DND-41 (cell line): ENCODE results near the gene HIGD1A.

Experiments
- ATAC-seq: fragments of 200-7000 bp; cut with Tn5 transposase; 3 replicates; pipeline ENCODE4 v1.9.1; 2021; ENCODE audit warnings: low read depth; ENCODE audit not compliant: insufficient read depth
- DNase-seq: peaks from one replicate; pipeline ENCODE4 v3.0.0-alpha.2; 2020
- H2AFZ ChIP-seq: 2 replicates; pipeline ENCODE4 v1.6.0; 2012; ENCODE audit warnings: low read depth, low read length
- H3K27ac ChIP-seq: 2 replicates; pipeline ENCODE4 v1.5.1; 2012; ENCODE audit warnings: low read length, inconsistent platforms
- H3K27me3 ChIP-seq: fragments of 200-600 bp; sonication (generic); 2 replicates; pipeline ENCODE4 v1.6.0; 2012; ENCODE audit warnings: low read length, mild to moderate bottlenecking, inconsistent platforms; ENCODE audit not compliant: insufficient read depth, poor library complexity
- H3K36me3 ChIP-seq: 2 replicates; pipeline ENCODE4 v1.5.1; 2012; ENCODE audit warnings: low read length, inconsistent platforms; ENCODE audit not compliant: insufficient read depth
- H3K4me1 ChIP-seq: 2 replicates; pipeline ENCODE4 v1.5.1; 2012; ENCODE audit warnings: mild to moderate bottlenecking, low read length; ENCODE audit not compliant: insufficient read depth
- H3K4me2 ChIP-seq: 2 replicates; pipeline ENCODE4 v1.6.0; 2012; ENCODE audit warnings: mild to moderate bottlenecking, moderate library complexity, low read length, inconsistent platforms; ENCODE audit not compliant: insufficient read depth
- H3K4me3 ChIP-seq, 2 experiments: fragments of 200-600 bp in 1 of 2; shearing (Covaris generic) in 1 of 2; 2 replicates each; pipeline ENCODE4 v1.5.1; 2012 to 2016; ENCODE audit warnings: inconsistent platforms in 2 of 2, low read length in 2 of 2, mild to moderate bottlenecking in 2 of 2, low read depth in 1 of 2, moderate library complexity in 1 of 2
- H3K79me2 ChIP-seq: 2 replicates; pipeline ENCODE4 v1.6.0; 2012; ENCODE audit warnings: low read length, inconsistent platforms; ENCODE audit not compliant: insufficient read depth
- H3K9ac ChIP-seq: 2 replicates; pipeline ENCODE4 v1.6.0; 2012; ENCODE audit warnings: low read depth, mild to moderate bottlenecking, inconsistent platforms, low read length, moderate library complexity
- H3K9me3 ChIP-seq: 2 replicates; pipeline ENCODE4 v1.5.1; 2012; ENCODE audit warnings: low read length, moderate library complexity, mild to moderate bottlenecking, inconsistent platforms; ENCODE audit not compliant: insufficient read depth, severe bottlenecking
- H4K20me1 ChIP-seq: 2 replicates; pipeline ENCODE4 v1.6.0; 2012; ENCODE audit warnings: low read length; ENCODE audit not compliant: insufficient read depth
- EZH2 ChIP-seq: IDR thresholded peaks from 3 replicates; pipeline ENCODE4 v1.6.1; 2012; ENCODE audit warnings: borderline replicate concordance, low read depth, mild to moderate bottlenecking, moderate library complexity, low read length, inconsistent platforms; ENCODE audit not compliant: severe bottlenecking
- TF ChIP-seq, protein P1 (sequence below): IDR thresholded peaks from 2 replicates; pipeline ENCODE4 v1.5.1; 2012; ENCODE audit warnings: borderline replicate concordance, low read length, moderate library complexity, mild to moderate bottlenecking; ENCODE audit not compliant: poor library complexity, severe bottlenecking; ENCODE audit errors: extremely low read depth

The HIGD1A gene

GRCh38 chr3:42852441-42852840, 48.2 kb upstream of the HIGD1A start:
- no peaks in the 10 kb centered on the region for H4K20me1 ChIP-seq
- no peak overlapping the region for H2AFZ ChIP-seq
- no peak overlapping the region for H3K4me3 ChIP-seq
- no peaks in the 10 kb centered on the region for H3K9me3 ChIP-seq
- H3K4me2 ChIP-seq, result no peak overlapping the region
- no peaks in the 10 kb centered on the region for H3K79me2 ChIP-seq
- H3K27ac ChIP-seq, result no peak overlapping the region
- H3K9ac ChIP-seq, result no peak overlapping the region
- DNase-seq (no peak), ATAC-seq (no peak)
- no peaks in the 10 kb centered on the region for H3K4me1 ChIP-seq
- H3K36me3 ChIP-seq, result no peaks in the 10 kb centered on the region
- H3K27me3 ChIP-seq, result peaks cover 12% of the 10 kb centered on the region
- TF ChIP-seq, protein P1, sequence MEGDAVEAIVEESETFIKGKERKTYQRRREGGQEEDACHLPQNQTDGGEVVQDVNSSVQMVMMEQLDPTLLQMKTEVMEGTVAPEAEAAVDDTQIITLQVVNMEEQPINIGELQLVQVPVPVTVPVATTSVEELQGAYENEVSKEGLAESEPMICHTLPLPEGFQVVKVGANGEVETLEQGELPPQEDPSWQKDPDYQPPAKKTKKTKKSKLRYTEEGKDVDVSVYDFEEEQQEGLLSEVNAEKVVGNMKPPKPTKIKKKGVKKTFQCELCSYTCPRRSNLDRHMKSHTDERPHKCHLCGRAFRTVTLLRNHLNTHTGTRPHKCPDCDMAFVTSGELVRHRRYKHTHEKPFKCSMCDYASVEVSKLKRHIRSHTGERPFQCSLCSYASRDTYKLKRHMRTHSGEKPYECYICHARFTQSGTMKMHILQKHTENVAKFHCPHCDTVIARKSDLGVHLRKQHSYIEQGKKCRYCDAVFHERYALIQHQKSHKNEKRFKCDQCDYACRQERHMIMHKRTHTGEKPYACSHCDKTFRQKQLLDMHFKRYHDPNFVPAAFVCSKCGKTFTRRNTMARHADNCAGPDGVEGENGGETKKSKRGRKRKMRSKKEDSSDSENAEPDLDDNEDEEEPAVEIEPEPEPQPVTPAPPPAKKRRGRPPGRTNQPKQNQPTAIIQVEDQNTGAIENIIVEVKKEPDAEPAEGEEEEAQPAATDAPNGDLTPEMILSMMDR, result no peak
- no peak for TF ChIP-seq EZH2

DNA sequence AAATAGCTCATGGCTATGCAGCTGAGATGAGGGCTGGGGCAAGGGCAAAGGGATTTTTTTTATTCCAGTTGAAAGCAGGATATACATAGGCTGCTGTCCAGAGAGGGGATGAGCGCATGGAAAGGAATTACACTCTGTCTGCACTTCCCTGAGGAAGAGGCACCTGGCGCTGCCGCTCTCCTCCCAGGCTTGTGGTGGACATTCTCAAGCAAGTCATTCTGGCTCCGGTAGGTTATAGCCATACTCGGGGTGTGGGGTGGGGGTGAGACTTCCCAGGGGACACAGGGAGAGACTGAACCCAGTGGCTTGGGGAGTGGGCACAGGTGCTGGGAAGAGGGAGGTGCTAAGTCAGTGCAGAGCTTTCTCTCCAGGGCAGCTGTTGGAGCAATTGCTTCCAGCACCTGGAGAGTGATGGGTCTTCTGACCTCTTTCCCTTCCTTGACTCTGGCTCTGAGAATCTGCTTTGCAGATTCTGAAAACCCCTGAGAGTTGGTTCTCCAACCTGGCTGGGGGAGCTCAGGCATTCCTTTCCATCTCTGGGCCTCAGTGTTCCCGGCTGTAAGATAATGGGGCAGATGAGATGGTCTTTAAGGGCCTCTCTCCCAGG, 47.0 kb upstream of the HIGD1A start:
- Histone ChIP-seq H4K20me1 (no peaks in the 10 kb centered on the region), H3K79me2 (no peaks in the 10 kb centered on the region), H3K4me3 (no peak overlapping the region), H3K27me3 (peaks cover 19% of the 10 kb centered on the region), H3K9ac (no peak overlapping the region), H3K27ac (no peak overlapping the region), H2AFZ (no peak overlapping the region), H3K36me3 (no peaks in the 10 kb centered on the region), H3K4me2 (no peak overlapping the region), H3K4me1 (no peaks in the 10 kb centered on the region), H3K9me3 (no peaks in the 10 kb centered on the region)
- ATAC-seq (no peak), DNase-seq (no peak)
- TF ChIP-seq EZH2, result no peak
- TF ChIP-seq, protein P1, result no peak

DNA sequence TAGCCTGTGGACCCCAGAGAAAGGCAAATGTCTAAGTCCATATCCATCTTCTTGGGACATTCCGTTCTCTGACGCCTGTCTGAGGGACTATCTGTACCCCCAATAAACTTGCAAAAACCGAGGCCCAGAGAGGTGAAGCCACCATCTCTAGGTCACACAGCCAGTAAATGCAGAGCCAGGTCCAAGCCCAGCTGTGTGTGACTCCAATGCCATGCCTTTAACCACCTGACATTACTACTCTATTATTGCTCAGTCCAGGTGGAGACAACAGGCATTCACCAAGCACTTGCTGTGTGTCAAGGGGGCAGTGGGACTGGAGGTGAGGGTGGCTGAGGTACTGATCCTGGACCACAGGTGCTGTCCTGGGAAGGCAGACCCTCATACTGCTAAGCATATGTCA, 46.0 kb upstream of the HIGD1A start:
- Histone ChIP-seq H4K20me1 (no peaks in the 10 kb centered on the region), H3K4me1 (no peaks in the 10 kb centered on the region), H3K9ac (no peak overlapping the region), H3K27ac (no peak overlapping the region), H3K9me3 (no peaks in the 10 kb centered on the region), H3K4me3 (no peak overlapping the region), H3K27me3 (peaks cover 19% of the 10 kb centered on the region), H3K79me2 (no peaks in the 10 kb centered on the region), H3K4me2 (no peak overlapping the region), H2AFZ (no peak overlapping the region), H3K36me3 (no peaks in the 10 kb centered on the region)
- no peak for TF ChIP-seq EZH2
- TF ChIP-seq, protein P1, result no peak
- no peak for DNase-seq
- ATAC-seq, result no peak
